H1 (cell line): ENCODE measurements around the gene XAGE1A. TPM values are rescaled to one million over a fixed set of nuclear protein-coding genes. Genes with fewer than 3 reads are reported as not detected.

Experiments used
- CTCF ChIA-PET: fragments of 300-600 bp; sonication (Branson Sonifier 250); formaldehyde crosslinking; loops from one replicate; lab custom pipeline; 2021; ENCODE audit not compliant: partially characterized antibody; lab: Charles Lee
- POLR2A ChIA-PET: fragments of 300-600 bp; sonication (Branson Sonifier 250); formaldehyde crosslinking; loops from one replicate; lab custom pipeline; 2021; ENCODE audit warnings: inconsistent platforms; ENCODE audit not compliant: partially characterized antibody; lab: Charles Lee
- DNase-seq, 2 experiments: peaks; one replicate each; pipeline versions ENCODE4 v3.0.0 to v3.0.0-alpha.2; 2010 to 2022; ENCODE audit warnings: low spot score in 2 of 2, low read depth in 1 of 2, mixed read lengths in 1 of 2
- FAIRE-seq: peaks from 2 replicates; lab custom pipeline; 2011; peaks lifted over from hg19 to GRCh38; lab: Jason Lieb, UNC
- H2AFZ ChIP-seq: 2 replicates; pipeline ENCODE4 v1.8.1; 2012; ENCODE audit warnings: low read length, inconsistent platforms
- H2AK5ac ChIP-seq: 2 replicates; pipeline ENCODE4 v1.6.1; 2013; ENCODE audit warnings: low read depth, low read length
- H2BK120ac ChIP-seq: replicated peaks from 2 replicates; pipeline ENCODE3; 2013; ENCODE audit warnings: low read depth, low read length, inconsistent platforms
- H2BK12ac ChIP-seq: 2 replicates; pipeline ENCODE4 v1.6.1; 2013; ENCODE audit warnings: low read depth, low read length
- H2BK15ac ChIP-seq: 2 replicates; pipeline ENCODE4 v1.6.1; 2013; ENCODE audit warnings: low read length
- H2BK20ac ChIP-seq: 2 replicates; pipeline ENCODE4 v1.6.1; 2013; ENCODE audit warnings: low read length
- H2BK5ac ChIP-seq: 2 replicates; pipeline ENCODE4 v1.6.1; 2013; ENCODE audit warnings: low read depth, low read length
- H3K14ac ChIP-seq: 2 replicates; pipeline ENCODE4 v1.6.1; 2013; ENCODE audit warnings: inconsistent platforms; ENCODE audit not compliant: insufficient read length
- H3K18ac ChIP-seq: 2 replicates; pipeline ENCODE4 v1.6.1; 2013; ENCODE audit warnings: low read length; ENCODE audit errors: extremely low read depth
- H3K23ac ChIP-seq: 2 replicates; pipeline ENCODE4 v1.6.1; 2013; ENCODE audit warnings: inconsistent platforms; ENCODE audit not compliant: insufficient read length
- H3K23me2 ChIP-seq: 2 replicates; pipeline ENCODE4 v1.6.1; 2013; ENCODE audit warnings: low read depth, low read length
- H3K27ac ChIP-seq: 2 replicates; pipeline ENCODE4 v1.6.1; 2011; ENCODE audit warnings: low read depth, low read length, inconsistent platforms
- H3K27me3 ChIP-seq, 4 experiments: replicated peaks in 1 of 4; 1 replicate in 1 of 4; 2 replicates in 3 of 4; pipeline versions ENCODE4 v1.6.1 to v1.8.1; 2011 to 2013; ENCODE audit warnings: low read length in 3 of 4, mild to moderate bottlenecking in 3 of 4, inconsistent platforms in 2 of 4, mixed read lengths in 2 of 4, moderate library complexity in 1 of 4; ENCODE audit not compliant: control insufficient read depth in 3 of 4, insufficient read depth in 3 of 4; ENCODE audit errors: extremely low read depth in 1 of 4
- H3K36me3 ChIP-seq, 4 experiments: 2 replicates each; pipeline versions ENCODE4 v1.6.1 to v1.8.1; 2011 to 2013; ENCODE audit warnings: mild to moderate bottlenecking in 4 of 4, low read length in 3 of 4, moderate library complexity in 2 of 4, control low read depth in 1 of 4, inconsistent platforms in 1 of 4; ENCODE audit not compliant: insufficient read depth in 4 of 4, control insufficient read depth in 2 of 4
- H3K4ac ChIP-seq: replicated peaks from 2 replicates; pipeline ENCODE3; 2013; ENCODE audit warnings: low read length, low read depth, mixed read lengths, inconsistent platforms; ENCODE audit not compliant: insufficient read length
- H3K4me1 ChIP-seq, 4 experiments: replicated peaks in 1 of 4; 1 replicate in 1 of 4; 2 replicates in 3 of 4; pipeline versions ENCODE4 v1.6.1 to v1.8.1; 2011 to 2013; ENCODE audit warnings: low read length in 3 of 4, inconsistent platforms in 2 of 4, mixed read lengths in 1 of 4; ENCODE audit not compliant: insufficient read depth in 4 of 4, control insufficient read depth in 3 of 4
- H3K4me2 ChIP-seq, 2 experiments: 2 replicates each; pipeline versions ENCODE4 v1.6.1 to v1.8.1; 2011 to 2013; ENCODE audit warnings: low read depth in 2 of 2, low read length in 2 of 2, control low read depth in 1 of 2, inconsistent platforms in 1 of 2, mild to moderate bottlenecking in 1 of 2; ENCODE audit not compliant: insufficient read depth in 1 of 2
- H3K4me3 ChIP-seq, 4 experiments: fragments of 200-600, 300-600 bp in 1 of 4; sonication (generic), shearing (Covaris generic), sonication (Bioruptor Twin) in 1 of 4; 2 replicates each; pipeline versions ENCODE4 v1.5.1 to v1.8.1; 2011 to 2016; ENCODE audit warnings: low read length in 4 of 4, low read depth in 3 of 4, control low read depth in 2 of 4, inconsistent platforms in 2 of 4, mild to moderate bottlenecking in 2 of 4, mixed read lengths in 1 of 4, moderate library complexity in 1 of 4; ENCODE audit not compliant: insufficient read depth in 2 of 4; ENCODE audit errors: extremely low read depth in 1 of 4
- H3K56ac ChIP-seq: replicated peaks from 2 replicates; pipeline ENCODE3; 2013; ENCODE audit warnings: low read depth, mild to moderate bottlenecking, mixed read lengths, low read length, inconsistent platforms; ENCODE audit not compliant: insufficient read length
- H3K79me1 ChIP-seq: 2 replicates; pipeline ENCODE4 v1.6.1; 2013; ENCODE audit warnings: low read depth, low read length, control low read depth
- H3K79me2 ChIP-seq, 2 experiments: 2 replicates each; pipeline versions ENCODE4 v1.6.1 to v1.8.1; 2012 to 2013; ENCODE audit warnings: low read length in 2 of 2, mild to moderate bottlenecking in 2 of 2, inconsistent platforms in 1 of 2; ENCODE audit not compliant: insufficient read depth in 2 of 2, control insufficient read depth in 1 of 2
- H3K9ac ChIP-seq, 4 experiments: replicated peaks in 1 of 4; 1 replicate in 1 of 4; 2 replicates in 3 of 4; pipeline versions ENCODE4 v1.6.1 to v1.8.1; 2011 to 2013; ENCODE audit warnings: low read depth in 3 of 4, low read length in 3 of 4, control low read depth in 2 of 4, mild to moderate bottlenecking in 2 of 4, moderate library complexity in 2 of 4, inconsistent platforms in 1 of 4; ENCODE audit errors: extremely low read depth in 1 of 4
- H3K9me3 ChIP-seq, 2 experiments: 2 replicates each; pipeline versions ENCODE4 v1.6.1 to v1.8.1; 2012 to 2013; ENCODE audit warnings: mild to moderate bottlenecking in 2 of 2, moderate library complexity in 2 of 2, control low read depth in 1 of 2, inconsistent platforms in 1 of 2, low read depth in 1 of 2, low read length in 1 of 2, mixed read lengths in 1 of 2; ENCODE audit not compliant: insufficient read depth in 2 of 2
- H4K20me1 ChIP-seq, 2 experiments: replicated peaks in 1 of 2; 2 replicates each; pipeline versions ENCODE3 to v1.8.1; 2011 to 2013; ENCODE audit warnings: inconsistent platforms in 2 of 2, low read length in 2 of 2, mild to moderate bottlenecking in 1 of 2; ENCODE audit not compliant: insufficient read depth in 2 of 2, control insufficient read depth in 1 of 2
- H4K5ac ChIP-seq: 2 replicates; pipeline ENCODE4 v1.6.1; 2013; ENCODE audit warnings: low read length, low read depth, mixed read lengths, inconsistent platforms; ENCODE audit not compliant: insufficient read length
- H4K8ac ChIP-seq: 2 replicates; pipeline ENCODE4 v1.8.0; 2013; ENCODE audit warnings: mild to moderate bottlenecking, moderate library complexity, low read length, inconsistent platforms; ENCODE audit not compliant: insufficient read depth; ENCODE audit errors: extremely low read depth
- H4K91ac ChIP-seq: replicated peaks from 2 replicates; pipeline ENCODE3; 2013; ENCODE audit warnings: low read length, mixed read lengths, inconsistent platforms; ENCODE audit not compliant: insufficient read length
- CEBPB ChIP-seq: IDR thresholded peaks from 2 replicates; pipeline ENCODE4 v1.6.1; 2012; ENCODE audit warnings: low read depth, low read length
- CTCF ChIP-seq, 3 experiments: IDR thresholded peaks; 1 replicate in 2 of 3; 2 replicates in 1 of 3; pipeline versions ENCODE4 v1.5.1 to v1.6.1; 2011; ENCODE audit warnings: low read length in 3 of 3, mild to moderate bottlenecking in 3 of 3, inconsistent platforms in 2 of 3, low read depth in 1 of 3, moderate library complexity in 1 of 3; ENCODE audit not compliant: insufficient read depth in 1 of 3; ENCODE audit errors: control extremely low read depth in 1 of 3
- FOSL1 ChIP-seq: IDR thresholded peaks from 2 replicates; pipeline ENCODE4 v1.6.1; 2011; ENCODE audit warnings: mild to moderate bottlenecking, low read depth, low read length, moderate library complexity; ENCODE audit not compliant: insufficient read depth
- HDAC2 ChIP-seq, 2 experiments: fragments of 300-600 bp in 1 of 2; sonication (generic) in 1 of 2; IDR thresholded peaks; 2 replicates each; pipeline ENCODE4 v1.6.1; 2011 to 2012; ENCODE audit warnings: low read depth in 2 of 2, low read length in 2 of 2, mild to moderate bottlenecking in 2 of 2, moderate library complexity in 2 of 2, borderline replicate concordance in 1 of 2, inconsistent platforms in 1 of 2
- KDM1A ChIP-seq: fragments of 200-600, 300-600 bp; sonication (generic); IDR thresholded peaks from 2 replicates; pipeline ENCODE4 v1.7.1; 2016; ENCODE audit warnings: mild to moderate bottlenecking, low read length, borderline replicate concordance
- MAFK ChIP-seq: IDR thresholded peaks from 2 replicates; pipeline ENCODE4 v1.6.1; 2012; ENCODE audit warnings: low read depth, mild to moderate bottlenecking, improper control_type of control experiment, low read length
- PHF8 ChIP-seq: fragments of 200-600 bp; sonication (generic); conservative IDR thresholded peaks from 2 replicates; pipeline ENCODE4 v1.7.1; 2012; ENCODE audit warnings: low read depth, mild to moderate bottlenecking, inconsistent platforms, low read length, moderate library complexity
- SIX5 ChIP-seq: IDR thresholded peaks from 2 replicates; pipeline ENCODE4 v1.6.1; 2011; ENCODE audit warnings: mild to moderate bottlenecking, low read depth, low read length
- TBP ChIP-seq: IDR thresholded peaks from 2 replicates; pipeline ENCODE4 v1.6.1; 2011; ENCODE audit warnings: low read depth, low read length, improper control_type of control experiment
- YY1 ChIP-seq: IDR thresholded peaks from 2 replicates; pipeline ENCODE4 v1.6.1; 2011; ENCODE audit warnings: low read depth, mild to moderate bottlenecking, low read length
- WGBS, 2 experiments: shearing (Covaris generic) in 1 of 2; methylation state at CpG; one replicate each; pipeline versions ENCODE4 v1.1.6 to v1.1.7; 2013 to 2015; ENCODE audit warnings: low lambda C conversion rate in 2 of 2, mixed read lengths in 2 of 2, inconsistent platforms in 1 of 2, low coverage in 1 of 2, missing lambda C conversion rate in 1 of 2; ENCODE audit not compliant: insufficient replicate concordance in 2 of 2, insufficient coverage in 1 of 2, insufficient read length in 1 of 2; ENCODE audit errors: extremely low coverage in 1 of 2, missing lambda C conversion rate in 1 of 2; 5-methylcytosine and 5-hydroxymethylcytosine counted together
- polyA plus RNA-seq, 7 experiments: library from polyadenylated mRNA; depleted of rRNA in 3 of 7; stranded (reverse) in 5 of 7; unstranded in 2 of 7; fragments of >200 nt in 5 of 7; fragments of 200-250 nt in 2 of 7; gene quantifications; 1 replicate in 5 of 7; 2 replicates in 1 of 7; 4 replicates in 1 of 7; pipeline versions ENCODE4 v1.2.1 to v1.2.3, GENCODE V29; 2011 to 2013; ENCODE audit warnings: missing spikeins in 2 of 7, mixed read lengths in 2 of 7
- total RNA-seq: library from RNA; stranded (reverse); fragmentation: NEBNext Ultra II Directional; extraction: Animal tissue kit (Norgen Biotek cat#: 25700); gene quantifications from 2 replicates; pipeline ENCODE4 v1.2.1, GENCODE V29; 2021
- TF ChIP-seq, protein P1 (sequence below): IDR thresholded peaks from 2 replicates; pipeline ENCODE4 v1.6.1; 2011; ENCODE audit warnings: low read length, improper control_type of control experiment

The XAGE1A gene
- total and polyA plus RNA-seq, 2 of the 8 experiments (the other 6 are each of a cell fraction or from before 2014, with no cell fraction given): not detected

- Histone ChIP-seq H4K8ac (no peak overlapping the region), H3K36me3 (no peaks in the 10 kb centered on the region), H2BK5ac (no peak overlapping the region), H4K5ac (no peak overlapping the region), H3K9me3 (no peaks in the 10 kb centered on the region), H2BK15ac (no peak overlapping the region), H3K79me2 (no peaks in the 10 kb centered on the region), H3K18ac (no peak overlapping the region), H3K79me1 (no peaks in the 10 kb centered on the region), H3K23ac (no peak overlapping the region), H3K4ac (no peak overlapping the region), H2BK12ac (no peak overlapping the region), H2BK120ac (no peak overlapping the region), H3K4me3 (no peak overlapping the region), H3K27ac (no peak overlapping the region), H2BK20ac (no peak overlapping the region), H2AFZ (no peak overlapping the region), H3K4me1 (no peaks in the 10 kb centered on the region), H3K27me3 (no peaks in the 10 kb centered on the region), H3K9ac (no peak overlapping the region), H3K56ac (no peak overlapping the region), H3K4me2 (no peak overlapping the region), H4K91ac (no peak overlapping the region), H3K23me2 (no peaks in the 10 kb centered on the region; the same call in 1 of the 2 replicates), H2AK5ac (no peak overlapping the region), H4K20me1 (no peaks in the 10 kb centered on the region), H3K14ac (no peak overlapping the region)
- no peak for DNase-seq
- POLR2A ChIA-PET: no interaction called here
- CTCF ChIA-PET: no interaction called here
- no peak for FAIRE-seq
- WGBS, 2 experiments: 91% methylated on average over 3 of the region's 3 CpGs; no CpG with 5 or more reads in 1 of the 2 experiments
- TF ChIP-seq KDM1A: no peak
- TF ChIP-seq CTCF (IDR thresholded peaks at IDR 0.05; ENCODE audit: control extremely low read depth in 1 of 3, insufficient read depth in 1 of 3, low read depth in 1 of 3, low read length in 3 of 3): no peak
- no peak for TF ChIP-seq CEBPB
- TF ChIP-seq HDAC2 (IDR thresholded peaks at IDR 0.05; ENCODE audit: borderline replicate concordance in 1 of 2, low read depth in 2 of 2, low read length in 2 of 2): no peak
- no peak for TF ChIP-seq FOSL1
- TF ChIP-seq TBP: no peak
- no peak for TF ChIP-seq YY1
- TF ChIP-seq MAFK: no peak
- TF ChIP-seq PHF8: no peak
- TF ChIP-seq, protein P1, sequence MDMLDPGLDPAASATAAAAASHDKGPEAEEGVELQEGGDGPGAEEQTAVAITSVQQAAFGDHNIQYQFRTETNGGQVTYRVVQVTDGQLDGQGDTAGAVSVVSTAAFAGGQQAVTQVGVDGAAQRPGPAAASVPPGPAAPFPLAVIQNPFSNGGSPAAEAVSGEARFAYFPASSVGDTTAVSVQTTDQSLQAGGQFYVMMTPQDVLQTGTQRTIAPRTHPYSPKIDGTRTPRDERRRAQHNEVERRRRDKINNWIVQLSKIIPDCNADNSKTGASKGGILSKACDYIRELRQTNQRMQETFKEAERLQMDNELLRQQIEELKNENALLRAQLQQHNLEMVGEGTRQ: no peak
- no peak for TF ChIP-seq SIX5
Measured at GRCh38 chrX:52507331-52507730, 11.7 kb downstream of the XAGE1A start.
